GM12878 (cell line): ENCODE data around the gene CDC42EP3. TPM values are rescaled to one million over a fixed set of nuclear protein-coding genes. Genes with fewer than 3 reads are reported as not detected.

ENCODE experiments used
- ATAC-seq: fragments of 200-7000 bp; cut with Tn5 transposase; 3 replicates; pipeline ENCODE4 v1.9.1; 2020; ENCODE audit warnings: mild to moderate bottlenecking, moderate library complexity
- BruUV-seq: library from RNA; stranded (reverse); fragments of 400-500 nt; replicated peaks from 2 replicates; lab custom pipeline; 2021; lab: Mats Ljungman, UMichigan
- CTCF ChIA-PET: fragments of 300-600 bp; sonication (Branson Sonifier 250); formaldehyde crosslinking; extraction: SDS; loops from one replicate; lab custom pipeline; 2021; ENCODE audit warnings: inconsistent platforms; lab: Yijun Ruan, JAX
- POLR2A ChIA-PET: fragments of 350-600 bp; formaldehyde crosslinking; extraction: SDS; loops from one replicate; lab custom pipeline; 2021; ENCODE audit warnings: inconsistent platforms; lab: Charles Lee
- RAD21 ChIA-PET: fragments of 300-600 bp; sonication (Branson Sonifier 250); formaldehyde crosslinking; loops from one replicate; lab custom pipeline; 2023; ENCODE audit warnings: antibody characterized with exemption; ENCODE audit not compliant: unreplicated experiment; lab: Charles Lee
- SMC1A ChIA-PET: fragments of 300-600 bp; sonication (Branson Sonifier 250); formaldehyde crosslinking; loops from one replicate; lab custom pipeline; 2023; ENCODE audit not compliant: unreplicated experiment, uncharacterized antibody; lab: Charles Lee
- DNase-seq: peaks from one replicate; pipeline ENCODE4 v3.0.0-alpha.2; 2011; ENCODE audit warnings: low read depth, low spot score
- FAIRE-seq: peaks from 3 replicates; lab custom pipeline; 2011; peaks lifted over from hg19 to GRCh38; lab: Jason Lieb, UNC
- H2AFZ ChIP-seq: 2 replicates; pipeline ENCODE4 v1.6.0; 2011; ENCODE audit warnings: low read depth, low read length, control low read depth; ENCODE audit not compliant: control insufficient read depth
- H3K27ac ChIP-seq: 2 replicates; pipeline ENCODE4 v1.5.1; 2011; ENCODE audit warnings: control low read depth; ENCODE audit not compliant: control insufficient read depth, insufficient read depth
- H3K27me3 ChIP-seq, 2 experiments: replicated peaks in 1 of 2; 2 replicates each; pipeline versions ENCODE4 v1.6.0 to v1.6.1; 2011; ENCODE audit warnings: low read length in 1 of 2; ENCODE audit not compliant: control insufficient read depth in 2 of 2, insufficient read depth in 2 of 2
- H3K36me3 ChIP-seq, 2 experiments: 2 replicates each; pipeline ENCODE4 v1.5.1; 2011; ENCODE audit warnings: low read length in 1 of 2; ENCODE audit not compliant: control insufficient read depth in 2 of 2, insufficient read depth in 2 of 2
- H3K4me1 ChIP-seq: 2 replicates; pipeline ENCODE4 v1.6.1; 2011; ENCODE audit warnings: mild to moderate bottlenecking, low read length, moderate library complexity, mixed read lengths; ENCODE audit not compliant: control insufficient read depth, insufficient read depth
- H3K4me2 ChIP-seq: 2 replicates; pipeline ENCODE4 v1.6.0; 2011; ENCODE audit warnings: control low read depth; ENCODE audit not compliant: control insufficient read depth, insufficient read depth
- H3K4me3 ChIP-seq: fragments of 200-600 bp; sonication (generic); 2 replicates; pipeline ENCODE4 v1.5.1; 2016
- H3K79me2 ChIP-seq: 2 replicates; pipeline ENCODE4 v1.6.0; 2011; ENCODE audit warnings: low read length; ENCODE audit not compliant: control insufficient read depth, insufficient read depth
- H3K9ac ChIP-seq: 2 replicates; pipeline ENCODE4 v1.8.0; 2011; ENCODE audit warnings: low read length, control low read depth, mixed read lengths; ENCODE audit not compliant: control insufficient read depth, insufficient read depth
- H3K9me3 ChIP-seq: replicated peaks from 3 replicates; pipeline ENCODE4 v1.5.1; 2011; ENCODE audit warnings: mild to moderate bottlenecking, low read length; ENCODE audit not compliant: control insufficient read depth, insufficient read depth
- H4K20me1 ChIP-seq: 2 replicates; pipeline ENCODE4 v1.6.0; 2011; ENCODE audit not compliant: control insufficient read depth, insufficient read depth
- BHLHE40 ChIP-seq, 2 experiments: fragments of 450-650 bp in 1 of 2; IDR thresholded peaks; 2 replicates each; pipeline ENCODE4 v1.6.1; 2011 to 2017; ENCODE audit warnings: low read depth in 2 of 2, borderline replicate concordance in 1 of 2, improper control_type of control experiment in 1 of 2, low read length in 1 of 2, mild to moderate bottlenecking in 1 of 2
- GABPA ChIP-seq: IDR thresholded peaks from 2 replicates; pipeline ENCODE4 v1.6.1; 2014; ENCODE audit warnings: antibody characterized with exemption, low read depth, mild to moderate bottlenecking, inconsistent platforms
- POLR2AphosphoS5 ChIP-seq: IDR thresholded peaks from 2 replicates; pipeline ENCODE4 v1.6.1; 2011; ENCODE audit warnings: mild to moderate bottlenecking, low read length, inconsistent platforms
- RAD51 ChIP-seq: fragments of 450-650 bp; IDR thresholded peaks from 2 replicates; pipeline ENCODE4 v1.6.1; 2016; ENCODE audit warnings: moderate library complexity, mild to moderate bottlenecking, inconsistent platforms
- SMC3 ChIP-seq: IDR thresholded peaks from 2 replicates; pipeline ENCODE4 v1.6.1; 2011; ENCODE audit warnings: low read length, improper control_type of control experiment, borderline replicate concordance
- WGBS: methylation state at CpG from one replicate; pipeline ENCODE4 v1.1.6; 2016; ENCODE audit warnings: low lambda C conversion rate; ENCODE audit not compliant: insufficient replicate concordance, insufficient coverage; ENCODE audit errors: missing lambda C conversion rate; 5-methylcytosine and 5-hydroxymethylcytosine counted together
- in situ Hi-C: fragments of 300-500 bp; cut with MboI; formaldehyde crosslinking; loops from 9 replicates; pipeline ENCODE4 v1.14.3; 2018; ENCODE audit warnings: mixed read lengths
- intact Hi-C: fragments of 100-400 bp; cut with micrococcal nuclease; formaldehyde crosslinking; loops from one replicate; pipeline ENCODE4 v1.14.2; 2022; ENCODE audit not compliant: unreplicated experiment
- polyA plus RNA-seq, 11 experiments: library from polyadenylated mRNA; depleted of rRNA in 4 of 11; unstranded in 6 of 11; stranded (reverse) in 5 of 11; fragments of >200 nt; fragmentation: Nextera tagmentation in 4 of 11; fragmentation: Illumina TruSeq in 1 of 11; extraction: Ambion mirVana in 4 of 11; extraction: Trizol in 1 of 11; gene quantifications; 1 replicate in 1 of 11; 2 replicates in 10 of 11; pipeline versions ENCODE4 v1.2.1 to v1.2.3, GENCODE V29; 2011 to 2016; ENCODE audit warnings: inconsistent platforms in 2 of 11, missing spikeins in 2 of 11, low read depth in 1 of 11
- total RNA-seq, 4 experiments: library from RNA; depleted of rRNA in 3 of 4; stranded (reverse); fragments of >200 nt in 3 of 4; fragmentation: Illumina TruSeq in 1 of 4; extraction: Trizol in 1 of 4; gene quantifications; 2 replicates each; pipeline versions ENCODE4 v1.2.1 to v1.2.3, GENCODE V29; 2013 to 2021
- TF ChIP-seq, protein P1 (sequence below): fragments of 450-650 bp; IDR thresholded peaks from 2 replicates; pipeline ENCODE4 v1.6.1; 2017; ENCODE audit warnings: mild to moderate bottlenecking, moderate library complexity

CDC42EP3 gene
- total and polyA plus RNA-seq, 10 of the 15 experiments (the other 5 are each of a cell fraction or from before 2014, with no cell fraction given), result 11.8 to 86.9 (median 52.9) TPM

DNA sequence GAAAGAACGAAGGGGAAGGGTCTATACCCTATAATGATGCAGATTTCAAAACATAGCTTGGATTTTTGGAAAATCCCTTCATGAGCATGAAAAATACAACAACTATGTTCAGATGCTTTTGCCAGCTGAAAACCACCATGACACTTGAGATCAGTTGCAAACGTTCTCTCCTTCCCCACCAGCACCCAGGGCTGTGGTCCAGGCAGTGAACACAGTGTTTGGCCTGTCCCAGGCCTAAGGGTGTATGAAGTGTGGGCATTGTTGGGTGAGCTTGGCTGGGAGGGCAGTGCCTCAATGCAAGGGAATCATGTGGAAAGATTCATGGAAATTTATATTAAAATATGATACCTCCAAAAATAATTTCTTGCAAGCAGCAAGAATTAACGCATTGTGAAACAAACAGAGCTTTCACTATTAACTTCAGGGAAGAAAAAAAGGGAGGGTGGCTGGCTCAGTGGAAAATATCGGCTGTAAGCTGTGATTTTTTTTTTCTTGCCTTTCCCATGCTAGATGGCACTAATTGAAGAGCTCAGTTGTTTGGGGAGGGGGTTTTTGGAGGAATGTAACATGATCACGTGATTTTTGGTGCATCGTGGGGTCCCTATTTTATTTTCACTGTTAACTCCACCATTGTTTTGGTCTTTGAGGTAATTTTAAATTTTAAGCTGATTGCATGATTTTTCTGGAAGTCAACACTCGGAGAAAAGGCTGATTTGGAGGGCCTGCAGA, 52.0 kb downstream of the CDC42EP3 start:
- ChIA-PET CTCF (interaction anchor here (0.9 to 7.1 kb wide), 17 partner anchors 8 to 258 kb away, joined by 3 to 32 read pairs (median 4); no protein-coding TSS in a partner anchor), POLR2A (interaction anchor here (0.5 to 10.2 kb wide), 17 partner anchors 9 to 267 kb away, joined by 3 to 166 read pairs (median 5); partner anchors contain the start of gene CDC42EP3), SMC1A (interaction anchor here (0.8 to 10.2 kb wide), 25 partner anchors 9 to 257 kb away, joined by 3 to 178 read pairs (median 14); partner anchors contain the start of gene CDC42EP3), RAD21 (interaction anchor here (0.8 to 9.9 kb wide), 17 partner anchors 10 to 257 kb away, joined by 3 to 176 read pairs (median 10); partner anchors contain the start of gene CDC42EP3)
- peaks cover 36% of the 10 kb centered on the region for H3K4me1 ChIP-seq
- no peaks in the 10 kb centered on the region for H4K20me1 ChIP-seq
- TF ChIP-seq BHLHE40 (IDR thresholded peaks at IDR 0.05; ENCODE audit: borderline replicate concordance in 1 of 2, low read depth in 2 of 2, low read length in 1 of 2) (peak in 1 of 2 experiments; percentile 13; a peak in 1 of 4 replicates), SMC3 (no peak), POLR2AphosphoS5 (peak; percentile 19; the same call in 1 of the 2 replicates), RAD51 (peak; percentile 87), GABPA (no peak)
- TF ChIP-seq, protein P1, sequence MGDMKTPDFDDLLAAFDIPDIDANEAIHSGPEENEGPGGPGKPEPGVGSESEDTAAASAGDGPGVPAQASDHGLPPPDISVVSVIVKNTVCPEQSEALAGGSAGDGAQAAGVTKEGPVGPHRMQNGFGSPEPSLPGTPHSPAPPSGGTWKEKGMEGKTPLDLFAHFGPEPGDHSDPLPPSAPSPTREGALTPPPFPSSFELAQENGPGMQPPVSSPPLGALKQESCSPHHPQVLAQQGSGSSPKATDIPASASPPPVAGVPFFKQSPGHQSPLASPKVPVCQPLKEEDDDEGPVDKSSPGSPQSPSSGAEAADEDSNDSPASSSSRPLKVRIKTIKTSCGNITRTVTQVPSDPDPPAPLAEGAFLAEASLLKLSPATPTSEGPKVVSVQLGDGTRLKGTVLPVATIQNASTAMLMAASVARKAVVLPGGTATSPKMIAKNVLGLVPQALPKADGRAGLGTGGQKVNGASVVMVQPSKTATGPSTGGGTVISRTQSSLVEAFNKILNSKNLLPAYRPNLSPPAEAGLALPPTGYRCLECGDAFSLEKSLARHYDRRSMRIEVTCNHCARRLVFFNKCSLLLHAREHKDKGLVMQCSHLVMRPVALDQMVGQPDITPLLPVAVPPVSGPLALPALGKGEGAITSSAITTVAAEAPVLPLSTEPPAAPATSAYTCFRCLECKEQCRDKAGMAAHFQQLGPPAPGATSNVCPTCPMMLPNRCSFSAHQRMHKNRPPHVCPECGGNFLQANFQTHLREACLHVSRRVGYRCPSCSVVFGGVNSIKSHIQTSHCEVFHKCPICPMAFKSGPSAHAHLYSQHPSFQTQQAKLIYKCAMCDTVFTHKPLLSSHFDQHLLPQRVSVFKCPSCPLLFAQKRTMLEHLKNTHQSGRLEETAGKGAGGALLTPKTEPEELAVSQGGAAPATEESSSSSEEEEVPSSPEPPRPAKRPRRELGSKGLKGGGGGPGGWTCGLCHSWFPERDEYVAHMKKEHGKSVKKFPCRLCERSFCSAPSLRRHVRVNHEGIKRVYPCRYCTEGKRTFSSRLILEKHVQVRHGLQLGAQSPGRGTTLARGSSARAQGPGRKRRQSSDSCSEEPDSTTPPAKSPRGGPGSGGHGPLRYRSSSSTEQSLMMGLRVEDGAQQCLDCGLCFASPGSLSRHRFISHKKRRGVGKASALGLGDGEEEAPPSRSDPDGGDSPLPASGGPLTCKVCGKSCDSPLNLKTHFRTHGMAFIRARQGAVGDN, result 0 out of 2 replicates have a peak, but pooled peaks have one; percentile 2
- WGBS, result 68% methylated on average over 7 of the region's 7 CpGs
- H3K79me2 ChIP-seq, result peaks cover 30% of the 10 kb centered on the region
- no peak for DNase-seq
- in situ Hi-C loops, result no loop called here
- no peak for FAIRE-seq
- peak overlapping the region; percentile 19; the same call in 1 of the 2 replicates for H3K4me3 ChIP-seq
- H3K36me3 ChIP-seq, result no peaks in the 10 kb centered on the region
- no peak for ATAC-seq
- H3K4me2 ChIP-seq, result no peak overlapping the region
- H3K9ac ChIP-seq, result peak overlapping the region; percentile 46
- no TSS peak for BruUV-seq
- no peaks in the 10 kb centered on the region; the same call in 2 of the 3 replicates for H3K9me3 ChIP-seq
- no peak overlapping the region for H2AFZ ChIP-seq
- no peaks in the 10 kb centered on the region for H3K27me3 ChIP-seq
- H3K27ac ChIP-seq, result peak overlapping the region; percentile 57
- intact Hi-C loops, result no loop called here
